KOPT-K1 (cell line): Measurements from ENCODE around the gene DHRS7B.
"Not testable (repeated sequence)": the region's sequence is repeated elsewhere in the genome, so short reads cannot be mapped to it uniquely, and the experiment has no call there.

ENCODE experiments used
- H3K27ac ChIP-seq: fragments of 200-600 bp; sonication (generic); 2 replicates; pipeline ENCODE4 v1.5.1; 2016; ENCODE audit warnings: antibody characterized with exemption, mild to moderate bottlenecking, low read depth, low read length; ENCODE audit not compliant: poor library complexity, severe bottlenecking
- H3K36me3 ChIP-seq: fragments of 200-600 bp; sonication (generic); 2 replicates; pipeline ENCODE4 v1.5.1; 2017; ENCODE audit warnings: antibody characterized with exemption, mild to moderate bottlenecking, low read length, moderate library complexity; ENCODE audit not compliant: insufficient read depth
- H3K9me3 ChIP-seq: fragments of 200-600 bp; sonication (generic); 2 replicates; pipeline ENCODE4 v1.5.1; 2017; ENCODE audit warnings: antibody characterized with exemption, low read length, mild to moderate bottlenecking; ENCODE audit not compliant: insufficient read depth, poor library complexity, severe bottlenecking

Gene DHRS7B

GRCh38 chr17:21098934-21099689 is 27.7 kb upstream of the DHRS7B start:
- no peaks in the 10 kb centered on the region for H3K9me3 ChIP-seq
- H3K27ac ChIP-seq = peak overlapping the region; percentile 79

GRCh38 chr17:21100636-21101035 is 26.1 kb upstream of the DHRS7B start:
- Histone ChIP-seq H3K27ac (no peak overlapping the region), H3K9me3 (no peaks in the 10 kb centered on the region), H3K36me3 (no peaks in the 10 kb centered on the region)

More at GRCh38 chr17:21098934-21099689, 27.7 kb upstream of the DHRS7B start:
- no peaks in the 10 kb centered on the region for H3K36me3 ChIP-seq

- H3K36me3 ChIP-seq = no peaks in the 10 kb centered on the region
- H3K27ac ChIP-seq = no peak overlapping the region
Observed at GRCh38 chr17:21104608-21105007, 22.2 kb upstream of the DHRS7B start.

GRCh38 chr17:21105064-21105894 is 21.5 kb upstream of the DHRS7B start:
- Histone ChIP-seq H3K36me3 (no peaks in the 10 kb centered on the region), H3K9me3 (no peaks in the 10 kb centered on the region), H3K27ac (no peak overlapping the region)

More at GRCh38 chr17:21104608-21105007, 22.2 kb upstream of the DHRS7B start:
- no peaks in the 10 kb centered on the region for H3K9me3 ChIP-seq

GRCh38 chr17:21106316-21106715 is 20.4 kb upstream of the DHRS7B start:
- H3K27ac ChIP-seq = no peak overlapping the region
- H3K36me3 ChIP-seq = no peaks in the 10 kb centered on the region
- no peaks in the 10 kb centered on the region for H3K9me3 ChIP-seq

- H3K9me3 ChIP-seq, H3K36me3 ChIP-seq, H3K27ac ChIP-seq: not testable (repeated sequence)
Observed at GRCh38 chr17:21107067-21107650, 19.6 kb upstream of the DHRS7B start.

- Histone ChIP-seq H3K36me3 (no peaks in the 10 kb centered on the region), H3K9me3 (no peaks in the 10 kb centered on the region), H3K27ac (no peak overlapping the region)
Observed at GRCh38 chr17:21108651-21109050, 18.1 kb upstream of the DHRS7B start.

GRCh38 chr17:21113049-21113690 is 13.6 kb upstream of the DHRS7B start:
- no peaks in the 10 kb centered on the region for H3K36me3 ChIP-seq
- H3K9me3 ChIP-seq = no peaks in the 10 kb centered on the region

GRCh38 chr17:21113716-21114115 is 13.0 kb upstream of the DHRS7B start:
- H3K27ac ChIP-seq = no peak overlapping the region
- H3K36me3 ChIP-seq = no peaks in the 10 kb centered on the region
- H3K9me3 ChIP-seq = no peaks in the 10 kb centered on the region

More at GRCh38 chr17:21113049-21113690, 13.6 kb upstream of the DHRS7B start:
- no peak overlapping the region for H3K27ac ChIP-seq

GRCh38 chr17:21114791-21115190 is 12.0 kb upstream of the DHRS7B start:
- not testable (repeated sequence) for H3K36me3 ChIP-seq, H3K9me3 ChIP-seq, H3K27ac ChIP-seq

- Histone ChIP-seq H3K36me3 (no peaks in the 10 kb centered on the region), H3K9me3 (no peaks in the 10 kb centered on the region), H3K27ac (no peak overlapping the region)
Observed at GRCh38 chr17:21119247-21119918, 7.4 kb upstream of the DHRS7B start.

GRCh38 chr17:21119919-21120249 is 6.9 kb upstream of the DHRS7B start:
- H3K27ac ChIP-seq = no peak overlapping the region
- no peaks in the 10 kb centered on the region for H3K36me3 ChIP-seq
- no peaks in the 10 kb centered on the region for H3K9me3 ChIP-seq

- no peaks in the 10 kb centered on the region for H3K36me3 ChIP-seq
- H3K9me3 ChIP-seq = no peaks in the 10 kb centered on the region
- no peak overlapping the region for H3K27ac ChIP-seq
Observed at GRCh38 chr17:21124086-21124485, 2.7 kb upstream of the DHRS7B start.

GRCh38 chr17:21124517-21124916 is 2.2 kb upstream of the DHRS7B start:
- H3K27ac ChIP-seq, H3K9me3 ChIP-seq, H3K36me3 ChIP-seq: not testable (repeated sequence)
